ENCODE results near the gene EXD3.

EXD3 gene

GRCh38 chr9:137280474-137281344 lies 142.3 kb downstream of the EXD3 start:
- peak; percentile 55 for DNase-seq

GRCh38 chr9:137279741-137280473 lies 143.1 kb downstream of the EXD3 start:
- DNase-seq, result no peak

DNA sequence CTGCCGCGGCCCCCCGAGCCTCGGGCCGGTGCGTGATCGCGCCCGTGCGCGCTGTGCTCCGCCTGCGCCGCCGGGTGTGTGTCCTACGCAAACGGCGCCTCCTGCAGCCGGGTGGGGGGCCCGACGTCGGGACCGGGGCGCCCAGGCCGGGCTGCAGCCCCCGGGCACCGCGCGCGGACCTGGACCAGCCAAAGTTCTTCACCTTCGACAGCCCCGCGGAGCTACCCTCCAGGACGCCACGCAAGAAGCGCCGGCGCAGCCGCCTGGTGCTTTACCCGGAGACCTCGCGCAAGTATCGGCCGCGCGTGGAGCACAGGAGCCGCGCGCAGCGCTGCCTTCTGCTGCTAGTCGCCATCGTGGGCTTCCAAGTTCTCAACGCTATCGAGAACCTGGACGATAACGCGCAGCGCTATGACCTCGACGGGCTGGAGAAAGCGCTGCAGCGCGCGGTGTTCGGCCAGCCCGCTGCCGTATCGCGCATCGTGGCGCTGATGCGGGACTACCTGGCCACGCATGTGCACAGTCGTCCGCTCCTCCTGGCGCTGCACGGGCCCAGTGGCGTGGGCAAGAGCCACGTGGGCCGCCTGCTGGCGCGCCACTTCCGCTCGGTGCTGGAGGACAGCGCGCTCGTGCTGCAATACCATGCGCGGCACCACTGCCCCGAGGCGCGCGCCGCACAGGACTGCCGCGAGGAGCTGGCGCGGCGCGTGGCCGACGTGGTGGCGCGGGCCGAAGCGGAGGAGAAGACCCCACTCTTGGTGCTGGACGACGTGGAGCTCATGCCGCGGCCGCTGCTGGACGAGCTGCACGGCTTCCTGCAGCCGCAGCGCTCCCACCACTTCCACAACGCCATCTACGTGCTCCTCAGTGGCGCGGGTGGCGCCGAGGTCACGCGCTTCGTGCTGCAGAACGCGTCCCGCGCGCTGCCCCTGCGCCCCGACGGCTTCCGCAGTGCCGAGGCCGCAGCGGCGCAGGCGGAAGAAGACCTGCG lies 143.9 kb downstream of the EXD3 start:
- no peak for DNase-seq

- peak; percentile 42 for DNase-seq
Observed at GRCh38 chr9:137278061-137278701, 144.8 kb downstream of the EXD3 start.

DNA sequence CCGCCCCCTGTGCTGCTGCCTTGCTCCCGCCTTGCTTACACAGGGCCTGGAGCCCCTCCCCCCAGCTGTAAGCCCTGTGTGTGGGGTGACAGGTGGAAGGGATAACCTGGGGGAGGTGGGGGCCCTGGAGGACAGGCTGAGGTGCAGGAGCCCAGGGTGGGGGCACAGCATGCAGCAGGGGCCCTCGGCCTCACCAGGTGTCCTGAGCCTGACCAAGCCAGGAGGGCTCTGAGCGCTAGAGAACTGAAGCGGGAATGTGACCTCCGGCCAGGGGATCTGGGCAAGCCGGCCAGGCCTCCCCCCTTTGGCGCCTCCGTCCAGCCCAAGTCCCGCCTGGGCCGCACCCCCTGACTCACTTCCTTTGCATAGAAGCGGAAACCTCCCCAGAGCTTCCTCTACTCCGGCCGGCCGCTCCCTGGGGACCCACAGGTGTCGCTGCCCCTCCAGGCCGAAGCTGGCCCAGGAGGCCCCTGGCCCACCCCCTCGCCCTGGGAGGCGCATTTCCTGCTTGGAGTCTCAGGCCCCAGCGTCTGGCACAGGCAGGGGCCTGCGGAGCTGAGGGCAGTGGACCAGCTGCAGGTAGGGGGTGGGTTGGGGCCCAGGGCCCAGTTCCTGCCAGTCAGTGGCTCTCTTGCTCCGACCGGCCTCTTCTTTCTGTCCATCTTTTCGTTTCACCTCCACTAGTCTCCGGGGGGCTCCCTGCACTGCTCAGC lies 145.5 kb downstream of the EXD3 start, which contains the start of gene TOR4A:
Gene TOR4A, plus strand, starts transcription at position 398 of the 713 bp plus-strand sequence. CDS start 964 bp downstream, outside the sequence.
- DNase-seq, result peak; percentile 59

GRCh38 chr9:137276473-137277328 lies 146.3 kb downstream of the EXD3 start:
- peak; percentile 78 for DNase-seq

DNA sequence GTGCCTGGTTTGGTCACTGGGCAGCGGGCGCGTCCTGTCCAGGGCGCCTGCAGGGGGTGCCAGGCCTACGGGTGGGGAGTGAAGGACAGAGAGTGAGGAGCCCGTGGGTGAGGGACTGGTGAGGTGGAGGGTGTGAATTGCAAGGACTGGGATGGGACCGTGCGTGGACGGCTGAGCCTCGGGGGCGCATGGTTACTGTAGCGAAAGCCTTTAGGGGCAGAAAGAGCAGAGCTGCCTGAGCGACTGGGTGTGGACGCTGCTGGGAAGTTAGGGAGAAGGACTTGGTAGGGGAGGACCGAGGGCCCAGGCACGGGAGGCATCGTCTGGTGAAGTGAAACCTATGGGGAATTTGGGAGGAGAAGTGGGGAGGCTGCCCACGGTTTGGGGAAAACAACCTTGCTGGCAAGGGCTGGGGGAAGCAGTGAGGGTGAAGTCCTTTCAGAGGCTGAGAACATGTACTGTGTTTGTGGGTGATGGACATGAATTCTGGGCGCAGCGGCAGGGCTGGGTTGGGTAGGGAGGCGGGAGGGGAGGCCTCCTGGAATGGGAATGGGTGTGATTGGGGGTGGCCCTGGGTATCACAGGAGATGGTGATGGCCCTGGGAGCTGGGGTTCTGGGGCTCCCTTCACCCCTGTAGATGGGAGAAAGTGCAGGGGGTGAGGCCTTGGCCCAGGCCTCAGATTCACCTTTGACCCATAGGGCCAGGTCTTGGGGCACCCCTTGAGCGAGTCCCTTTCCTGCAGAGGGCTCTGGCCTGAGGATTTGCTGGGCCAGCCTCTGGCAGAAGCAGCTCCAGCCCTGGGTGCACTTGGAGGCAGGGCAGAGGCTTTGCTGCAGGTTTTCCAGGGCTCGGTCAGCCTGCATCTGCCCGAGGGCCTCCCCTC lies 147.1 kb downstream of the EXD3 start:
- DNase-seq, result no peak

DNA sequence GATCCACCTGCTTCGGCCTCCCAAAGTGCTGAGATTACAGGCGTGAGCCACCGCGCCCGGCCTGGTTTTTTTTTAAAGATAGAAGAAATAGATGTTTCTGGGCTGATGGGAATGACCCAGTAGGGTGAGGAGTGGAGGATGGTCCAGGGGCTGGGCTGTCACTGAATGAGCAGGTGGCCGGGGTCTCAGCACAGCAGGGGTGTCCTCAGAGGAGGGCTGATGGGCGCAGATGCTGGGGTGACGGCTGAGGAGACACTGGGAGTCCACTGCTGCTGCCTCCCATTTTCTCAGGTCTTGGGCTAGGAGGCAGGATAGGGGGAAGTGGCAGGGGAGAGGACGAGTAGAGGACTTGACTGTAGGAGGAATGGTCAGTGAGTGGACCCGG lies 147.8 kb downstream of the EXD3 start:
- DNase-seq, result no peak

DNA sequence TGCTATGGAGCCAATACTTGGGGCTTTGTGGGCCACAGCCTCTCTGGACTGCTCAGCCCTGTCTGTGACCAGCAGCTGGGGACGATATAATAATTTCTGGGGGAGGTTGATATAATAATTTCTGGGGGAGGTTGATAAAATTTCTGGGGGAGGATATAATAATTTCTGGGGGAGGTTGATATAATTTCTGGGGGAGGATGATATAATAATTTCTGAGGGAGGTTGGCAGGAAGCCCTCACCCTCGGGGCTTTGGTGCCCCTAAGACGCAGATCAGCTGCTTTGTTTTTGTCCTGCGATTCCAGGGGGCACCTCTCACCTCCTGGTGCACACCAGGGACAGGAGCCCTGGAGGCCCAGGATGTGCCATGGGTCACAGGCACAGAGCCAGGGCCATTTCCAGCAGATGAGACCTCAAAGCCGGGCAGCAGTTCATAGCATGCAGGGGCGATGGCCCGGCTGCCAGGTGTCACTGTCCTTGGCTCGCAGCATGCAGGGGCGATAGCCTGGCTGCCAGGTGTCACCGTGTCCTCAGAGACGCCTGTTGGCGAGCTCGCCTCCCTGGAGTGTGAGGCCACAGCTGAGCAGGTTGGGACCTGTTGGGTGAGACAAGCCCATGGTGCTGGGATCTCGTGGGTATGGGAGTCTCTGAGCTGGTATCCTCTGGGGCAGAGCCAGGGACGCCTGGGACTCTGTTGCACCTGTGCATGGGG lies 149.2 kb downstream of the EXD3 start:
- DNase-seq, result no peak

GRCh38 chr9:137273095-137273490 lies 149.9 kb downstream of the EXD3 start:
- DNase-seq, result no peak

DNA sequence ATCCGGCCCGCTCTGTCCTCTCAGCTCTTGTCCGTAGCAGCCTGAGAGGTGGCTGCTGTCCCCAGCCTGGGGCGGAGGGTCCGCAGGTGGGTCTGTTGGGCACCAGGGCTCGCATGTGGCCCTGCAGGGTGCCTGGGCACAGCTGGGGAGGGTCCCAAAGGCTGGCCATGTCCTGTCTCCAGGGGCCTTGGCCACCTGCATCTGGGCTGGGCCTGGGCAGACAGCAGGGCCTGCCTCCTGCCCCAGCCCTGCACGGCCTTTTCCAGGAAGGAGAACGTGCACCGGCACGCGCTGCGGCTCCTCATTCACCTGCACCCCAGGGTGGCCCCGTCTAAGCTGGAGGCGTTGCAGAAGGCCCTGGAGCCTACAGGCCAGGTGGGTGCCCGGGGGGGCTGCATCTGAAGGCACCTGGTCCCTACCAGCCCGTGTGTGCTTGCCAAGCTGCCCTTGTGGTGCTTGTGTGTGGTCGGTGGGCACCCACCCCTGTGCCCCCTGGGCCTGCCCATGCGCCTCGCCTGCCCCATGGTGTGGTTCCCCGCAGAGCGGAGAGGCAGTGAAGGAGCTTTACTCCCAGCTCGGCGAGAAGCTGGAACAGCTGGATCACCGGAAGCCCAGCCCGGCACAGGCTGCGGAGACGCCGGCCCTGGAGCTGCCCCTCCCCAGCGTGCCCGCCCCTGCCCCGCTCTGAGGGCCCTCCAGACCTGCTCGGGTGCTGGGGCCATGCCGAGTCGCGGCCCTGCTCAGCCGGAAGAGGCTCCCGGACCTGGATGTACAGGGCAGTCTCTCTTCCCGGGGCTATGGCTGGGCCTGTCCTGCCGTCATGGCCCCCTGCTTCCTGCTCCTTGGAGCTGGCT lies 150.5 kb downstream of the EXD3 start:
- DNase-seq, result no peak

- DNase-seq, result no peak
Observed at GRCh38 chr9:137271696-137272076, 151.3 kb downstream of the EXD3 start.

DNA sequence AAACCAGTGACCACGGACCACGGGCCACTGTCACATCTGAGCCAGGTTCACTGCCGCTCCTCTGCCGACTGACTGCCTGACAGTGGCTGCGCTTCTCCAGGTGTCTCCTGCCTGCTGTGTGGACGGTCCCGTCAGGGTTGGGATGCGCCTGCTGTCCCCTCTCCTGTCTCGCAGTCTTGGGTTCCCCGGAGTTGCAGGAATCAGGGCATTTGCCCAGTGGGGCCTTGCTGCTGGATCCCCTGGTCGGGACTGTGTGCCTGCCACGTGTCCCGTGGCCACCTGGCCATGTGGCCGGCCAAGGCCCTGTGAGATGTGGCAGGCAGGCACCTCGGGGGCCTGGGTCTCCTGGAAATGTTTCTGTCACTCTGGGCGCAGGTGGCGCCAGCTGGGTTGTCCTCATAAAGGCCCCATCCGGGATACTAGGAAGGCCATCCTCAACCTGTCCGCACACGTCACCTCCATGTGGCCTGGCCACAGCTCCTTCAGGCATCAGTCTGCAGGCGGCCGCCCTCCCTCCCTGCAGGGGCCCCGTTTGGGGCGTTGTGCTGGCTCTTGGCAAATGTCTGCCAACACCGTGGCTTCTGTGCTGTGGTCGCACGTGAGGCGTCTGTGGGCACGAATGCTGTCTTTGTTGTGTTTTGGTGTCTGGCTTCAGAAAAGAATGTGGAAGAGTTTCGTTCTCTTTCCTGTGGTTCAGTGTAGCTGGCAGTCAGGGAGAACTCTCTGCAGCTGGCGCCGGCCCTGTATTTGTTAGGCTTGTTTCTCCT lies 151.8 kb downstream of the EXD3 start:
- no peak for DNase-seq

GRCh38 chr9:137269231-137269772 lies 153.7 kb downstream of the EXD3 start:
- DNase-seq, result no peak

- DNase-seq, result no peak
Observed at GRCh38 chr9:137268538-137269201, 154.3 kb downstream of the EXD3 start.

GRCh38 chr9:137267933-137268355 lies 155.0 kb downstream of the EXD3 start:
- DNase-seq, result no peak

All from eye (tissue), 1 donor.